GM10266 (cell line): ENCODE measurements around the gene CDKN2C.
"Not testable (repeated sequence)": the region's sequence is repeated elsewhere in the genome, so short reads cannot be mapped to it uniquely, and the experiment has no call there.

ENCODE experiments used
- DNase-seq: peaks from one replicate; pipeline ENCODE4 v3.0.0; 2012; ENCODE audit errors: extremely low spot score
- TF ChIP-seq, protein P1 (sequence below): IDR thresholded peaks from 2 replicates; pipeline ENCODE4 v1.5.1; 2012; ENCODE audit warnings: mild to moderate bottlenecking, low read depth; ENCODE audit not compliant: control insufficient read depth, insufficient read depth; ENCODE audit errors: missing control alignments

The CDKN2C gene

DNA sequence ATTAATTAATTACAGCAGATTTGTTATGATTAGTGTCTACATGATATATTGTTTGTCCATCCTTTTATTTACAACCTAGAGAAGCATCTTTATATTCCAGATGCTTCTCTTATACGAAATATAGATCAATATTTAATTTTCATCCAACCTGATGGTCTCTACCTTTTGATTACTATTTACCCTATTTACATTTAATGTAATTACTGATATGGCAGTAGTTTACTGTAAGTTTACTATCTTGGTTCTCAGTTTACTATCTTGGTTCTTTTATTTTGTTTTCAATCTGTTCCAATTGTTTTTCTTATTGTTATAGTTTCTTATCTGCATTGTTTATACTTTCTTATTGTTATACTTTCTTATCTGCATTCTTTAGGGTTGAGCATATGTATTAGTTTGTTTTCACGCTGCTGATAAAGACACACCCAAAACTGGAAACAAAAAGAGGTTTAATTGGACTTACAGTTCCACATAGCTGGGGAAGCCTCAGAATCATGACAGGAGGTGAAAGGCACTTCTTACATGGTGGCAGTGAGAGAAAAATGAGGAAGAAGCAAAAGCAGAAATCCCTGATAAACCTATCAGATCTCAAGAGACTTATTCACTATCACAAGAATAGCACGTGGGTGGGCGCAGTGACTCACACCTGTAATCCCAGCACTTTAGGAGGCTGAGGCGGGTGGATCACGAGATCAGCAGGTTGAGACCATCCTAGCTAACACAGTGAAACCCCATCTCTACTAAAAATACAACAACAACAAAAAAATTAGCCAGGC, 38.9 kb upstream of the CDKN2C start:
- TF ChIP-seq, protein P1, sequence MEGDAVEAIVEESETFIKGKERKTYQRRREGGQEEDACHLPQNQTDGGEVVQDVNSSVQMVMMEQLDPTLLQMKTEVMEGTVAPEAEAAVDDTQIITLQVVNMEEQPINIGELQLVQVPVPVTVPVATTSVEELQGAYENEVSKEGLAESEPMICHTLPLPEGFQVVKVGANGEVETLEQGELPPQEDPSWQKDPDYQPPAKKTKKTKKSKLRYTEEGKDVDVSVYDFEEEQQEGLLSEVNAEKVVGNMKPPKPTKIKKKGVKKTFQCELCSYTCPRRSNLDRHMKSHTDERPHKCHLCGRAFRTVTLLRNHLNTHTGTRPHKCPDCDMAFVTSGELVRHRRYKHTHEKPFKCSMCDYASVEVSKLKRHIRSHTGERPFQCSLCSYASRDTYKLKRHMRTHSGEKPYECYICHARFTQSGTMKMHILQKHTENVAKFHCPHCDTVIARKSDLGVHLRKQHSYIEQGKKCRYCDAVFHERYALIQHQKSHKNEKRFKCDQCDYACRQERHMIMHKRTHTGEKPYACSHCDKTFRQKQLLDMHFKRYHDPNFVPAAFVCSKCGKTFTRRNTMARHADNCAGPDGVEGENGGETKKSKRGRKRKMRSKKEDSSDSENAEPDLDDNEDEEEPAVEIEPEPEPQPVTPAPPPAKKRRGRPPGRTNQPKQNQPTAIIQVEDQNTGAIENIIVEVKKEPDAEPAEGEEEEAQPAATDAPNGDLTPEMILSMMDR: no peak
- DNase-seq: no peak

DNA sequence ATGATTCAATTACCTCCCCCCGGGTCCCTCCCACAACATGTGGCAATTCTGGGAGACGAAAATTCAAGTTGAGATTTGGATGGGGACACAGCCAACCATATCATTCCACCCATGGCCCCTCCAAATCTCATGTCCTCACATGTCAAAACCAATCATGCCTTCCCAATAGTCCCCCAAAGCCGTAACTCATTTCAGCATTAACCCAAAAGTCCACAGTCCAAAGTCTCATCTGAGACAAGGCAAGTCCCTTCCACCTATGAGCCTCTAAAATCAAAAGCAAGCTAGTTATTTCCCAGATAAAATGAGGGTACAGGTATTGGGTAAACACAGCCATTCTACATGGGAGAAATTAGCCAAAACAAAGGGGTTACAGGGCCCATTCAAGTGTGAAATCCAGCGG, 38.0 kb upstream of the CDKN2C start:
- DNase-seq: not testable (repeated sequence)

DNA sequence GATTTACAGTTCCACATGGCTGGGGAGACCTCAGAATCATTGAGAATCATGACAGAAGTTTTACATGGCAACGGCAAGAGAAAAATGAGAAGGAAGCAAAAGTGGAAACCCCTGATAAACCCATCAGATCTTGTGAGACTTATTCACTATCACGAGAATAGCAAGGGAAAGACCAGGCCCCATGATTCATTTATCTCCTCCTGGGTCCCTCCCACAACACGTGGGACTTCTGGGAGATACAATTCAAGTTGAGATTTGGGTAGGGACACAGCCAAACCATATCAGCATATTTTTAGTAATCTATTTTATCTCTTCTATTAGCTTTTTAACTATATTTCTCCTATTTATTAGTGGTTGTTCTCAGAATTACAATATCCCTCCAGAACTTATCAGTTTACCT, 36.3 kb upstream of the CDKN2C start:
- not testable (repeated sequence) for DNase-seq

DNA sequence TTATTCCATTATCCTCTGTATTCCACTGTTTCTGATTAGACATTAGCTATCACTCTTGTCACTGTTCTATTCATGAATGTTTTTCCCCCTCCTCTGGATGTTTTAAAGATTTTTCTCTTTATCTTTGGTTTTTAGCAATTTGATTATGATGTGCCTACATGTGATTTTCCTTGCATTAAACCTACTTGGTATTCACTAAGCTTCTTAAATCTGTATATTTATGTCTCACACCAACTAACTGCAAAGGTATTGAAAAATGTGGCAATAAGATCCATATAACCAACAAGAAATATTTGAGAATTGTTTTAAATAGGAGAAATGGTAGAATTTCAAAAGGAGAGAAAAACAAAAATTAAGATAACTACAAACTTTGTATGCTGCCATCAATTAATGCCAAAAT, 35.2 kb upstream of the CDKN2C start:
- TF ChIP-seq, protein P1: no peak
- DNase-seq: no peak

DNA sequence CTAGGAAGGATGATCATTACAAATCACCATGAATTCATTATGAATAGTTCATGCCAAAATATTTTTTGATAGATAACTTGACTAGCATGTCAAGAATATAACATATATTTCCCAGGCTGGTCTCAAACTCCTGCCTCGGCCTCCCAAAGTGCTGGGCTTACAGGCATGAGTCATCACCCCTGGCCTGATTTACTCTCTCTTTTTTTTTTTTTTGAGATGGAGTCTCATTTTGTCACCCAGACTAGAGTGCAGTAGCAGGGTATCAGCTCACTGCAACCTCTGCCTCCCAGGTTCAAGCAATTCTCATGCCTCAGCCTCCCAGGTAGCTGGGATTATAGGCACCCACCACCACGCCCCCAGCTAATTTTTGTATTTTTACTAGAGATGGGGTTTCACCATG, 34.8 kb upstream of the CDKN2C start:
- not testable (repeated sequence) for DNase-seq

DNA sequence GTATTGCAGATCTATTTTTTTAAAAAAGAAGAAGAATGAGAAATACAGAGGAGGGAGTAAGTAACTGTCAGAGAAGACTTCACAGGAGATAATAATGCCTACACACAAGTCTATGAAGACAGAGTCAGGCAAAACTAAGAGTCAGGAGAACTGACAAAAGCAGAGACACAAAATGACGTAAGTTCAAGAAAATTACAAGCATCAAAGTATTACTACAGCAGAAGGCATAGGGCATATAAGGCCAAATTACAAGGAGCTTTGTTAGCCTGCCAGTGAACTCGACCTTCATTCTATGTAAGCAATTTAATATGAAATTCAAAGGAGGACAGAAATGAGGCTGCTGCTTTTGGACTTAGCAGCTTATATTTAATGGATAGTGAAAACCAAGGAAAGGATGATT, 33.7 kb upstream of the CDKN2C start:
- TF ChIP-seq, protein P1: no peak
- no peak for DNase-seq

DNA sequence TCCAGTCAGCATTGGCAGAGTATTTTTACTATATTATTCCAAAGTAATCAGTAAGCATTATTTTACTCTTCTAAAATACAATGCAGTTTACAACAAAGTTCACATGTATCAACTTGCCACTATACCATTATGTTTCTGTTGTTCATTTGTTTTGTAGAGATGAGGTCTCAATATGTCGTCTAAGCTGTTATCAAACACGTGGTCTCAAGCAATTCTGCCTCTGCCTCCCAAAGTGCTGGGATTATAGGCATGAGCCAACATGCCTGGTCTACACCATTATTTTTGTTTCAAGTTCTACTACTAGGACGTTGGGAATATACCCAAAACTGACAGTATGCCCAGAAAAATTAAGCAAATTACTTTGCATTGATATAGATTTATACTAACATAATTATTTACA, 29.8 kb upstream of the CDKN2C start:
- TF ChIP-seq, protein P1: no peak
- no peak for DNase-seq

DNA sequence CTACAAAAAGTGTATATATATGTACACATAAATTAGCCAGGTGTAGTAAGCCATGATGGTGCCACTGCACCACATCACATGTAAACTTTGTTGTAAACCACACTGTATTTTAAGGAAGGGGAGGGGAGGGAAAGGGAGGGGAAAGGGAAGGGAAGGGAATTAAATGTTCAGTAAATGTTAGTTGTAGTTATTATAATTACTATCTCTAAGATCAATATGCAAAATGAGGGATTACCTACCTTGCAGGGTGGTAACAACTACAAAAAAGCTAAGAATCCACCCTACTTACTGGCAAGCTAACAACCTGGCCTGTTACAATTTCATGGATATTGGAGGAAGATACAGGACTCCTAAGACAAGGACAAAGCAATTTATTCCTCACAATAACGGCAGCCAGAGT, 27.7 kb upstream of the CDKN2C start:
- TF ChIP-seq, protein P1: no peak
- DNase-seq: no peak

DNA sequence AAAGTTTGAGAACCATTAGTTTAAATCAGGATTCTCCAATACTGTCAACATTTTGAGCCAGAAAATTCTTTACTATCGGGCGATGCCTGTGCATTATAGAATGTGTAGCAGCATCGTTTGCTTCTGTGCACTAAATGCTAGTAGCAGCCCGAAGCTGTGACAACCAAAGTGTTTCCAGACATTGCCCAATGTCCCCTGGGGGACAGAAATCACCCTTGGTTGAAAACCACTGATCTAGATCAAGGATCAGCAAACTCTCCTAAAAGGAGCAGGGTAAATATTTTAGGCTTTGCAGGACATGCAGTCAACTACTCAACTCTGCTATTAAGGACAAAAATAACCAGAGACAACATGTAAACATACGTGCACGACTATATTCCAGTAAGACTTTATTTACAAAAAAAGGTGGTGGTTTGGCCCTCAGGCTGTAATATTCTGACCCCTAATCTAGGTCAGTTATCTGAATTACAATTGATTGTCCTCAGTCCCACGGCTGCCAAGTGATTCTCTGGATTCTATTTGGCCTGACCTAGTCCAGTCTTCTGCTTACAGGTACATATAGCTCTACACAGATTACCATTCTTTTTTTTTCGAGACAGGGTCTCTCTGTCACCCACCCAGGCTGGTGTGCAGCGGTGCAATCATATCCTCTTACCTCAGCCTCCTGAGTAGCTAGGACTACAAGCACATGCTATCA, 20.6 kb upstream of the CDKN2C start:
- TF ChIP-seq, protein P1: no peak
- no peak for DNase-seq
